ENCODE results near the gene DNASE1L1. TPM values are rescaled to one million over a fixed set of nuclear protein-coding genes. Genes with fewer than 3 reads are reported as not detected.

DNASE1L1 gene
- total RNA-seq, 1 donor from 2014 or later: 14.4 TPM

DNA sequence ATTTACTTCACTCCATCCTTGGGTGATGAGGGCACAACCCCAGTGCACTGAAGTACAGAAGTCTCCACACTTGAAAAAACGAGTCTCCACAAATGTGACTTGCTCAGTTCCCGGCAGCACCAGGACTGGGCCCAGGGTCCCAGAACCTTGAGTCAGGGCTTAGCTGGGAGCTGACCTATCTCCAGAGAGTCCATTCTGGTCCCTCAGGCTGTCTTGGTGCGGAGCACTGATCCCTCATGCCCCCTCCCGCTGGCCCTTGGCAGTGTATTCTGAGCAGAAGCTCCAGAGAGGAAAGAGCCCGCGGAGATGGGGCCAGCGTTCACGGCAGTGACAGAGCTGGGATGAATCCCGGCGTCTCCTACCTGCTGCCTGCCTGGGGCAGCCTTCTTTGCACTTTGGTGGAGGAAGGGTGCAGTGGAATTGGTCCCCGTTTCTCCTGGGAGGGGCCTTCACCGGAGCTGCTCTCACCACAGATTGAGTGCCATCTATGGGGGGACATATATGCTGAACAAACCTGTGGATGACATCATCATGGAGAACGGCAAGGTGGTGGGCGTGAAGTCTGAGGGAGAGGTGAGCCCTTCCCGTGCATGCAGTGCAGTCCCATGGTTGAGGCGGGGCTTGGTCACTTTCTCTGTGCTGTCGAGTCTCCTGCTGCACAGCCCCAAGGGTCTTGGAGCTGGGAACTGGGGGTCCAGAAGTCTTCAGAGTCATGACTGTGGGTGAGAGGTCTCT, 31.7 kb upstream of the DNASE1L1 start:
- TF ChIP-seq, protein P1, sequence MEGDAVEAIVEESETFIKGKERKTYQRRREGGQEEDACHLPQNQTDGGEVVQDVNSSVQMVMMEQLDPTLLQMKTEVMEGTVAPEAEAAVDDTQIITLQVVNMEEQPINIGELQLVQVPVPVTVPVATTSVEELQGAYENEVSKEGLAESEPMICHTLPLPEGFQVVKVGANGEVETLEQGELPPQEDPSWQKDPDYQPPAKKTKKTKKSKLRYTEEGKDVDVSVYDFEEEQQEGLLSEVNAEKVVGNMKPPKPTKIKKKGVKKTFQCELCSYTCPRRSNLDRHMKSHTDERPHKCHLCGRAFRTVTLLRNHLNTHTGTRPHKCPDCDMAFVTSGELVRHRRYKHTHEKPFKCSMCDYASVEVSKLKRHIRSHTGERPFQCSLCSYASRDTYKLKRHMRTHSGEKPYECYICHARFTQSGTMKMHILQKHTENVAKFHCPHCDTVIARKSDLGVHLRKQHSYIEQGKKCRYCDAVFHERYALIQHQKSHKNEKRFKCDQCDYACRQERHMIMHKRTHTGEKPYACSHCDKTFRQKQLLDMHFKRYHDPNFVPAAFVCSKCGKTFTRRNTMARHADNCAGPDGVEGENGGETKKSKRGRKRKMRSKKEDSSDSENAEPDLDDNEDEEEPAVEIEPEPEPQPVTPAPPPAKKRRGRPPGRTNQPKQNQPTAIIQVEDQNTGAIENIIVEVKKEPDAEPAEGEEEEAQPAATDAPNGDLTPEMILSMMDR (conservative IDR thresholded peaks at IDR 0.05): no peak
- H3K36me3 Mint-ChIP-seq: no peaks in the 10 kb centered on the region
- no peak overlapping the region for H3K27ac Mint-ChIP-seq
- peaks cover 6% of the 10 kb centered on the region for H3K4me1 Mint-ChIP-seq (ENCODE audit: unreplicated experiment)
- no peak overlapping the region for H3K4me3 Mint-ChIP-seq
- H3K27me3 Mint-ChIP-seq: no peaks in the 10 kb centered on the region
- no peak for DNase-seq (ENCODE audit: extremely low spot score, unreplicated experiment)
- no peaks in the 10 kb centered on the region for H3K9me3 Mint-ChIP-seq

- Mint-ChIP-seq H3K36me3 (no peaks in the 10 kb centered on the region), H3K4me1 (ENCODE audit: unreplicated experiment) (peaks cover 7% of the 10 kb centered on the region), H3K27ac (no peak overlapping the region), H3K4me3 (no peak overlapping the region), H3K27me3 (no peaks in the 10 kb centered on the region), H3K9me3 (no peaks in the 10 kb centered on the region)
- DNase-seq (ENCODE audit: extremely low spot score, unreplicated experiment): no peak
- TF ChIP-seq, protein P1 (conservative IDR thresholded peaks at IDR 0.05): no peak
Measured at GRCh38 chrX:154439841-154440240, 30.8 kb upstream of the DNASE1L1 start.

DNA sequence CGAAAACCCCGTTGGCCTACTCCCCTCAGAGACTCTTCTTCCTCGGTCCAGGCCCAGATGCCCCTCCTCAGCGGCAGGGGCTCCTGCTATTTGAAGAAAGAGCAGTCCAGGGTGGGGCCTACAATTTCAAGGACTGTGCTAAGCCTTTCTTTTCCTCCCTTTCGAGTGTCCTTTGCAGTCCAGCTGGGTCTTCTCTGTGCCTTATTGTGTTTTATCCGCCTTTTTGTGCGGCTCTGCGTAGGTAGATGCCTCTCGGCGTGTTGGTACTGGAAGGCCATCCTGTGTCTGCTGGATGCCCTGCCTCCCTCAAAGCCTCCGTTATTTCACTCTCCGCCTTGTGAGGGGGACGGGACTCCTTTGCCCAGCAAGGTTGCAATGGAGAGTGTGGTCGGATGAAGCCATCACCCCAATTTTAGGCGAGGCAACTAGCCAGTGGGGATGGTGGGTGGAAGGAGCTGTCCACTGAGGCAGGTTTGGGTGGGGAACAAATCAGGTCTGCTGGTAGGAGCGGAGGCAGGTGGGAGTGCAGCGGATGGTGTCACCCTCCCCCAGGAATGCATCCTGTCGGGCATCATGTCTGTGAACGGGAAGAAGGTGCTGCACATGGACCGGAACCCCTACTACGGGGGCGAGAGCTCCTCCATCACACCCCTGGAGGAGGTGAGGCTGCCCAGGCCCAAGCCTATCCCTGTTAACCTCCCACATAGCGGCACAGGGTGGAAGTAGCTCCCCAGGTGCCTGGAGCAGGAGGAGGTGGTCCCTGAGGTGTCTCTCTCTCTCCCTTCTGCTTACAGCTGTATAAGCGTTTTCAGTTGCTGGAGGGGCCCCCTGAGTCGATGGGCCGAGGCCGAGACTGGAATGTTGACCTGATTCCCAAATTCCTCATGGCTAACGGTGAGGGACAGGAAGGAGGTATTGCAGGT, 29.2 kb upstream of the DNASE1L1 start:
- peak overlapping the region; percentile 89 for H3K4me3 Mint-ChIP-seq
- no peaks in the 10 kb centered on the region for H3K36me3 Mint-ChIP-seq
- no peaks in the 10 kb centered on the region for H3K9me3 Mint-ChIP-seq
- H3K4me1 Mint-ChIP-seq (ENCODE audit: unreplicated experiment): peaks cover 7% of the 10 kb centered on the region
- TF ChIP-seq, protein P1 (conservative IDR thresholded peaks at IDR 0.05): no peak
- no peaks in the 10 kb centered on the region for H3K27me3 Mint-ChIP-seq
- no peak for DNase-seq (ENCODE audit: extremely low spot score, unreplicated experiment)
- peak overlapping the region; percentile 75 for H3K27ac Mint-ChIP-seq

- Mint-ChIP-seq H3K27me3 (no peaks in the 10 kb centered on the region), H3K4me3 (peak within 1 kb of the TSS; percentile 89), H3K4me1 (ENCODE audit: unreplicated experiment) (peaks cover 7% of the 10 kb centered on the region), H3K9me3 (no peaks in the 10 kb centered on the region), H3K27ac (peak within 1 kb of the TSS; percentile 82), H3K36me3 (no peaks in the 10 kb centered on the region)
- TF ChIP-seq, protein P1 (conservative IDR thresholded peaks at IDR 0.05): no peak
- no peak for DNase-seq (ENCODE audit: extremely low spot score, unreplicated experiment)
Measured at GRCh38 chrX:154436983-154437752, 28.1 kb upstream of the DNASE1L1 start, which contains the start of gene GDI1. TSS of gene GDI1 (plus strand) at chrX:154437154. CDS start at chrX:154437255, 101 bp downstream.

- TF ChIP-seq, protein P1 (conservative IDR thresholded peaks at IDR 0.05): no peak
- peak overlapping the region; percentile 82 for H3K27ac Mint-ChIP-seq
- DNase-seq (ENCODE audit: extremely low spot score, unreplicated experiment): no peak
- no peaks in the 10 kb centered on the region for H3K9me3 Mint-ChIP-seq
- H3K4me1 Mint-ChIP-seq (ENCODE audit: unreplicated experiment): peaks cover 7% of the 10 kb centered on the region
- no peaks in the 10 kb centered on the region for H3K27me3 Mint-ChIP-seq
- H3K4me3 Mint-ChIP-seq: peak overlapping the region; percentile 84
- no peaks in the 10 kb centered on the region for H3K36me3 Mint-ChIP-seq
Measured at GRCh38 chrX:154436374-154436982, 27.4 kb upstream of the DNASE1L1 start.
